Choroid plexus epithelial cell (primary cell): ENCODE data around the gene BTBD9.
A peak's percentile ranks its signal among the peaks of the same experiment; 100 is the strongest.

Experiments
- DNase-seq: peaks from one replicate; pipeline ENCODE4 v3.0.0-alpha.2; 2010; ENCODE audit warnings: low read depth
- H3K4me3 ChIP-seq: 2 replicates; pipeline ENCODE4 v1.5.1; 2011; ENCODE audit warnings: low read depth, mild to moderate bottlenecking, control low read depth, low read length, moderate library complexity
- TF ChIP-seq, protein P1 (sequence below): conservative IDR thresholded peaks from 2 replicates; pipeline ENCODE4 v1.5.1; 2011; ENCODE audit warnings: low read depth, mild to moderate bottlenecking, control low read depth, inconsistent platforms, low read length, moderate library complexity

BTBD9 gene

DNA sequence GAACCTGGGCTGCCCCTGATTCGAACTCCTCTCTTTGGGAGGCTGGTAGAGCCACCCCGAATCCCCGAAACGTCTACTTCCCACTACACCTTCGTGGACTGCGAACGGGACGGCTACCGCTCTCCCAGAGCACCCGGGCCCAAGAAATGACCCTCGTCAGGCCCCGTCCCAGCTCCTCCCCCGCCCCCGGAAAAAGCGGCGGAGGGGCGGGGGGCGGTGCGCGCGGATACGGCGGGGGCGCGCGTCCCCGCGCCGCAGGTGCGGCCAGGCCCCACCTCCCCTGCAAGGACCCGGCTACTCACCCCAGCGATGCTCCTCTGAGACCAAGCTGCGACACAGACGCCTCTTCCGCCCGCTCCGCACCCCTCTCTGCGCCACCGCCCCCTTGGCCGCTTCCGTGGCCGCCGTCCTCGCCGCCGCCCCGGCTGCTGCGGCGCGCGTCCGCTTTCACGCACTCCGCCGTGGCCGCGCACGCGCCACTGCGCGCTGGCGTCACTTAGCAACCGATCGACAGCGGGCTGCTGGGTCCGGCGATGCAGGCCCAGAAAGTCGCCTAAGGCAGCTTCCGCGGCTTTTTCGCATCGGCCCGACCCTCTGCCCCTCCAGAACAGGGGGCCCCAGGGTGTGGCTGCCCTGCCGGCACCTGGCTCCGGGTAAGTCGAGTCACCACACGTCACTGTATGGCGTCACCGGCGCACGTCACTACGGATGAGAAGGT, at the start of gene BTBD9:
Gene BTBD9, minus strand, starts transcription at position 432 of the 718 bp plus-strand sequence.
- peak; percentile 80 for DNase-seq
- TF ChIP-seq, protein P1, sequence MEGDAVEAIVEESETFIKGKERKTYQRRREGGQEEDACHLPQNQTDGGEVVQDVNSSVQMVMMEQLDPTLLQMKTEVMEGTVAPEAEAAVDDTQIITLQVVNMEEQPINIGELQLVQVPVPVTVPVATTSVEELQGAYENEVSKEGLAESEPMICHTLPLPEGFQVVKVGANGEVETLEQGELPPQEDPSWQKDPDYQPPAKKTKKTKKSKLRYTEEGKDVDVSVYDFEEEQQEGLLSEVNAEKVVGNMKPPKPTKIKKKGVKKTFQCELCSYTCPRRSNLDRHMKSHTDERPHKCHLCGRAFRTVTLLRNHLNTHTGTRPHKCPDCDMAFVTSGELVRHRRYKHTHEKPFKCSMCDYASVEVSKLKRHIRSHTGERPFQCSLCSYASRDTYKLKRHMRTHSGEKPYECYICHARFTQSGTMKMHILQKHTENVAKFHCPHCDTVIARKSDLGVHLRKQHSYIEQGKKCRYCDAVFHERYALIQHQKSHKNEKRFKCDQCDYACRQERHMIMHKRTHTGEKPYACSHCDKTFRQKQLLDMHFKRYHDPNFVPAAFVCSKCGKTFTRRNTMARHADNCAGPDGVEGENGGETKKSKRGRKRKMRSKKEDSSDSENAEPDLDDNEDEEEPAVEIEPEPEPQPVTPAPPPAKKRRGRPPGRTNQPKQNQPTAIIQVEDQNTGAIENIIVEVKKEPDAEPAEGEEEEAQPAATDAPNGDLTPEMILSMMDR, result no peak
- H3K4me3 ChIP-seq, result peak within 1 kb of the TSS; percentile 94

DNA sequence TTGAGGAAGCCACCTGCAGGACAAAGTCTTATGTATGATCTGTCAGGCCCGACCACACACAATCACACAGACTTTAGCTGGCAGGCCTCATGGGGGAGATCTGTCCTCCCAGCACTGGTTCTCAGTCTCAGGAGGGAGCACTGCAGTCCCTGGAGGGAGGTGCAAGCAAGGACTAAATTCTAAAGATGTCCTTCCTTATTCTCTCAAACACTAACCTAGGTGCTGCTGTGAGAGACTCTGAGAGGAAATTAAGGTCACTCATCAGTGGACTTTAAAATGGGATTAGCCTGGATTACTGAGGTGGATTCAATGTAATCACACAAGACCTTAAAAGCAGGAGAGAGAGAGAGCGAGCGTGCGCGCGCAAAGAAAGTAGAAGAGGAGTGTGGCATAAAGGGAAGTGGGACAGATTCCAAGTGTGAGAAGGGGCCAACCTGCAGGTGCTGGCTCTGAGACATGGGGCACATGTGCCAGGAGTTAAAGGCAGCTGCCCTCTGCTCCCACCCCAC, 48.9 kb upstream of the BTBD9 start:
- no peak for DNase-seq
- TF ChIP-seq, protein P1, result no peak

DNA sequence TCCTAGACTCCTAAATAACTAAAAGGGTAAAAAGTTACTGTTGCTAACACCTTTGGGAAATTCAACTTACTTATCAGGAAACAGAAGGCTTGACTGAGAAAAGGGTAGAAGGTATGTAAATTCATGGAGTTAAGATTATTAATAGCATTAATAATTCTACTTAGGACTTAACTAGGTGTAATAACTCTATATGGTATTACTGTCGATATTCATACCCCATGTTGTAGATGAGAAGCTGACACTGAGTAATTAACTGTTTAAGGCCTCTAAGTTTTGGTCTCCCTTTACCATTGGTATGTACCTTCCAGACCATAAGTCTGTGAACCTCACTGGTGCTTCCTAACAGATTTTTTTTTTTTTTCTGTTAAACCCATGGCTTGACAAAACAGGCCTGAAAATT, 47.8 kb upstream of the BTBD9 start:
- TF ChIP-seq, protein P1, result no peak
- DNase-seq, result no peak

More for the DNA sequence above, 48.9 kb upstream of the BTBD9 start:
- no peak overlapping the region for H3K4me3 ChIP-seq

DNA sequence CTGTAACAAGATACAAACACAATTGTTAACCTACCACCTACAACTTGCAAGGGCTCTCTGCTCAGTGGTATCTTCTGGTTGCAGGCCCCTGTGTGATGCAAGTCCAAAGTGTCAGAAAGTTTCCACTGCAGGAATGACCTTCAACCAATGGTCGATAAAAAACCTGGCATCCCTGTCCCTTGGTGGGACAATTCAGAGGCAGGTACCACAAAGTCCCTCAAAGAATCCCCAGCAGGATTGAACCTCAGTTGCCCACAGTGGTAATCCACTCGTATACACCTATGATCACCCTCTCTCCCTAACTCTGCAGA, 47.3 kb upstream of the BTBD9 start:
- no peak for DNase-seq
- H3K4me3 ChIP-seq, result no peak overlapping the region
- TF ChIP-seq, protein P1, result no peak

More for the DNA sequence above, 47.8 kb upstream of the BTBD9 start:
- H3K4me3 ChIP-seq, result no peak overlapping the region

DNA sequence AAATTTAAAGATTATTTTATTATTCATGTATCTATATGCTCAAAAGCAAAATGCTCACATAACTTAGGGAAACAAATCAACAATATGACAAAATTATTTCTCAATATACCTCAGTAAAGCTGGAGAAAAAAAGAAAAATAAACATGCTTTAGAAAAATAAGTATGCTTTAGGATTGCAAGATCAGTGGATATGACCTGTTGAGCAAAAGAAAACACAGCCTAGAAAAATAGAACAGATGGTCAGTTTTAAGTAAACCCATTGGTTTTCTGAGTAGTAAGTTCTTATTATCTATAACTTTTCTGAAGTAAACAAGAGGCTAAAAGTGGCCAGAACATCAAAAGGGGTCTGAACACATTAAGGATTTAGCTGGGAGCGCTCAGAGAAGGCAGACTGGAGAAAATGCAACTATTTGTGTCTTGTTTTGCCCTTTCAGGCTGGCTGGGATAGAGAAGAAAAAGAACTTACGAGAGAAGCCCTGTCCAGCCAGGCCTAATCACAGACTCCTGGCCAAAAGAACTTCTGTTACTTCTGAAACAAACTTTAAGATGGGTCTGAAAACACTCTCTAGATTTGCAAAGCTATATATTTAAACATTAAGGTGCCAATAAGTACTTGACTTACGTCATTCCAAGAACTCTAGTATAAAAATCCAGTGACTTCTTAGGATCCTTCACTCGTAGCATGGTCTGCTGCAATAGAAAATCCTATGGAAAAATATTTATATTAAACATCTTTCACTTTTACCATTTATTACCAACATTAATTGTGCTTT, 46.7 kb upstream of the BTBD9 start:
- TF ChIP-seq, protein P1, result no peak
- peak; percentile 62 for DNase-seq
- H3K4me3 ChIP-seq, result no peak overlapping the region

DNA sequence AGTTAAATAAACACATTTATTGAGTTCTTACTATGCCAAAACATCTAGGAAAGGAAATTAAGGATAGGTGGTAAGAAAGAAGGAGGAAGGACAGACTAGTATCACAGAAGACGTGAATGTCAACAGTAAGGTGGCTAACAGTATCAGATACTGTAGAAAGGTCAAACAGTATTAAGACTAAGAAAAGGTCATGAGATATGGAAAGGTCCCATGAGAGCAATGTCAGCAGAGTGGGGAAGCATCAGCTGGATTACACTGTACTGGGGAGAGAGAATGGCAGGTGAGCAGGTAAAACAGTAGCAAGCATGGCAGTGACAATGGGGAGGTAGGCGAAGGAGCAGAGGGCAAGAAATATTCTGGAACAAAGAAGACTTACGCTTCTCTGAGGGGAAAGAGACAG, 45.2 kb upstream of the BTBD9 start:
- no peak for DNase-seq
- no peak overlapping the region for H3K4me3 ChIP-seq
- TF ChIP-seq, protein P1, result no peak

DNA sequence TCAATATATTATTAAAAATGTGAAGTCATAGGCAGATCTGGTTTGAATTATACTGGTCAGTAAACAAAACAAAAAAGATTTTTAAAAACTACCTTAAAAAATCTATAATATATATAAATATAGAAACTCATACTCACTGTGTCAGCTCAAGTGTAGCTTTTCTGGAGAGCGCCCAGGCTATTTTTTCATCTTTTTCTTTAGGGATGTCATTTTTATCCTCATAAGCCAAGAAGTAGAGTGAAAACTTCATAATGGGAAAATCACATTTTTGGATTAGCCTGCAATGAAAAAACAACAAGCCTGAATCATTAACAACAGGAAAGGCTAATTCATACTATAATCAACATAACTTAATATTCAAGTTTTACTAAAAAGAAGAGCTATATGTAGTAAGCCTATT, 44.5 kb upstream of the BTBD9 start:
- DNase-seq, result no peak
- no peak overlapping the region for H3K4me3 ChIP-seq
- TF ChIP-seq, protein P1, result no peak
